GM21528 (cell line): ENCODE data around the gene CBR4.
"Not testable (repeated sequence)": the region's sequence is repeated elsewhere in the genome, so short reads cannot be mapped to it uniquely, and the experiment has no call there.

Experiments
- ATAC-seq: cut with Tn5 transposase; IDR thresholded peaks from one replicate; pipeline ENCODE4 v1.9.1; 2021; ENCODE audit warnings: mild to moderate bottlenecking, moderate library complexity; ENCODE audit not compliant: unreplicated experiment, low FRiP score

Gene CBR4

GRCh38 chr4:169035871-169036620, 26.0 kb upstream of the CBR4 start:
- ATAC-seq: not testable (repeated sequence)

GRCh38 chr4:169033660-169034059, 23.6 kb upstream of the CBR4 start:
- ATAC-seq: no peak

- no peak for ATAC-seq
These were observed 23.0 kb upstream of the CBR4 start for GRCh38 chr4:169032883-169033645.

- no peak for ATAC-seq
These were observed 22.1 kb upstream of the CBR4 start for GRCh38 chr4:169032194-169032593.

- ATAC-seq: no peak
These were observed 21.3 kb upstream of the CBR4 start for GRCh38 chr4:169031392-169031791.

- ATAC-seq: no peak
These were observed 20.5 kb upstream of the CBR4 start for GRCh38 chr4:169030562-169030982.

- no peak for ATAC-seq
These were observed 19.9 kb upstream of the CBR4 start for GRCh38 chr4:169029947-169030346.

- no peak for ATAC-seq
These were observed 17.6 kb upstream of the CBR4 start for GRCh38 chr4:169027663-169028062.

GRCh38 chr4:169025184-169025583, 15.1 kb upstream of the CBR4 start:
- no peak for ATAC-seq

- ATAC-seq: peak; percentile 69
These were observed 14.7 kb upstream of the CBR4 start for GRCh38 chr4:169024762-169025161.

GRCh38 chr4:169018406-169018805, 8.4 kb upstream of the CBR4 start:
- ATAC-seq: no peak

- ATAC-seq: no peak
These were observed 7.9 kb upstream of the CBR4 start for GRCh38 chr4:169017971-169018370.

- ATAC-seq: no peak
These were observed 5.2 kb upstream of the CBR4 start for GRCh38 chr4:169015186-169015623.

- no peak for ATAC-seq
These were observed 4.5 kb upstream of the CBR4 start for GRCh38 chr4:169014586-169014985.

GRCh38 chr4:169013396-169013795, 3.3 kb upstream of the CBR4 start:
- ATAC-seq: no peak

GRCh38 chr4:169012049-169012448, 2.0 kb upstream of the CBR4 start:
- ATAC-seq: no peak

- ATAC-seq: peak; percentile 37
These were observed 550 bp downstream of the CBR4 start for GRCh38 chr4:169009286-169010124.

GRCh38 chr4:169005453-169006099, 4.5 kb downstream of the CBR4 start:
- no peak for ATAC-seq

GRCh38 chr4:169000315-169000714, 9.7 kb downstream of the CBR4 start:
- ATAC-seq: no peak

- no peak for ATAC-seq
These were observed 10.2 kb downstream of the CBR4 start for GRCh38 chr4:168999809-169000208.
